H9 (cell line): Measurements from ENCODE around the gene COL4A6. TPM values are rescaled to one million over a fixed set of nuclear protein-coding genes. Genes with fewer than 3 reads are reported as not detected.

Experiments
- DNase-seq: peaks from one replicate; pipeline ENCODE4 v3.0.0-alpha.2; 2017
- H2AFZ ChIP-seq: one replicate; pipeline ENCODE4 v1.6.1; 2013; ENCODE audit warnings: mild to moderate bottlenecking, low read length, control low read depth, moderate library complexity
- H2AK5ac ChIP-seq: 2 replicates; pipeline ENCODE4 v1.6.1; 2013; ENCODE audit warnings: low read length, control low read depth, mixed read lengths; ENCODE audit not compliant: insufficient read length
- H2BK120ac ChIP-seq: one replicate; pipeline ENCODE4 v1.6.1; 2013; ENCODE audit warnings: low read depth, mild to moderate bottlenecking, low read length, control low read depth, inconsistent platforms; ENCODE audit not compliant: poor library complexity, severe bottlenecking
- H2BK12ac ChIP-seq: 2 replicates; pipeline ENCODE4 v1.6.1; 2013; ENCODE audit warnings: low read length, control low read depth, mixed read lengths, low read depth; ENCODE audit not compliant: insufficient read length
- H2BK15ac ChIP-seq: 2 replicates; pipeline ENCODE4 v1.6.1; 2013; ENCODE audit warnings: low read depth, low read length, control low read depth
- H2BK20ac ChIP-seq: one replicate; pipeline ENCODE4 v1.6.1; 2013; ENCODE audit warnings: low read depth, mild to moderate bottlenecking, low read length, control low read depth, inconsistent platforms; ENCODE audit not compliant: poor library complexity, severe bottlenecking
- H2BK5ac ChIP-seq: 2 replicates; pipeline ENCODE4 v1.6.1; 2013; ENCODE audit warnings: low read length, control low read depth, mixed read lengths; ENCODE audit not compliant: insufficient read length
- H3K14ac ChIP-seq: 2 replicates; pipeline ENCODE4 v1.6.1; 2013; ENCODE audit warnings: low read length, control low read depth; ENCODE audit not compliant: insufficient read depth
- H3K18ac ChIP-seq: 2 replicates; pipeline ENCODE4 v1.6.1; 2013; ENCODE audit warnings: low read depth, mild to moderate bottlenecking, mixed read lengths, low read length, control low read depth; ENCODE audit not compliant: insufficient read length
- H3K23ac ChIP-seq: 2 replicates; pipeline ENCODE4 v1.6.1; 2013; ENCODE audit warnings: low read length, control low read depth, mixed read lengths, low read depth; ENCODE audit not compliant: insufficient read length
- H3K23me2 ChIP-seq: 2 replicates; pipeline ENCODE4 v1.6.1; 2013; ENCODE audit warnings: low read depth, mild to moderate bottlenecking, mixed read lengths, low read length, control low read depth; ENCODE audit not compliant: insufficient read length, poor library complexity, severe bottlenecking
- H3K27ac ChIP-seq: 2 replicates; pipeline ENCODE4 v1.5.1; 2013; ENCODE audit warnings: low read length, control low read depth, mixed read lengths, low read depth; ENCODE audit not compliant: insufficient read length
- H3K27me3 ChIP-seq: 2 replicates; pipeline ENCODE4 v1.6.1; 2013; ENCODE audit warnings: low read length, control low read depth, inconsistent platforms; ENCODE audit not compliant: insufficient read depth
- H3K4ac ChIP-seq: 2 replicates; pipeline ENCODE4 v1.6.1; 2013; ENCODE audit warnings: low read depth, mild to moderate bottlenecking, control low read depth, inconsistent platforms, low read length, moderate library complexity
- H3K4me1 ChIP-seq: 2 replicates; pipeline ENCODE4 v1.6.1; 2013; ENCODE audit warnings: low read length, control low read depth, inconsistent platforms; ENCODE audit not compliant: insufficient read depth
- H3K4me2 ChIP-seq: 2 replicates; pipeline ENCODE4 v1.6.1; 2013; ENCODE audit warnings: low read length, control low read depth, mixed read lengths; ENCODE audit not compliant: insufficient read length, insufficient read depth
- H3K56ac ChIP-seq: 2 replicates; pipeline ENCODE4 v1.6.1; 2013; ENCODE audit warnings: low read depth, mild to moderate bottlenecking, mixed read lengths, low read length, control low read depth; ENCODE audit not compliant: insufficient read length
- H3K79me1 ChIP-seq: 2 replicates; pipeline ENCODE4 v1.6.1; 2013; ENCODE audit warnings: low read depth, mild to moderate bottlenecking, moderate library complexity, low read length, control low read depth, inconsistent platforms; ENCODE audit not compliant: insufficient read depth, poor library complexity, severe bottlenecking
- H3K79me2 ChIP-seq: 2 replicates; pipeline ENCODE4 v1.6.1; 2013; ENCODE audit warnings: low read length, control low read depth, inconsistent platforms; ENCODE audit not compliant: insufficient read depth
- H3K9ac ChIP-seq: 2 replicates; pipeline ENCODE4 v1.6.1; 2013; ENCODE audit warnings: low read length, control low read depth, mixed read lengths; ENCODE audit not compliant: insufficient read length; ENCODE audit errors: extremely low read depth
- H3K9me3 ChIP-seq: one replicate; pipeline ENCODE4 v1.6.1; 2013; ENCODE audit warnings: low read depth, low read length, inconsistent platforms; ENCODE audit not compliant: control insufficient read depth
- H3T11ph ChIP-seq: one replicate; pipeline ENCODE4 v1.6.1; 2013; ENCODE audit warnings: mild to moderate bottlenecking, low read length, control low read depth, inconsistent platforms
- H4K20me1 ChIP-seq: one replicate; pipeline ENCODE4 v1.6.1; 2013; ENCODE audit not compliant: control insufficient read depth, insufficient read length, insufficient read depth
- H4K5ac ChIP-seq: 2 replicates; pipeline ENCODE4 v1.6.1; 2013; ENCODE audit warnings: low read depth, mild to moderate bottlenecking, mixed read lengths, low read length, control low read depth; ENCODE audit not compliant: insufficient read length
- H4K8ac ChIP-seq: replicated peaks from 2 replicates; pipeline ENCODE4 v1.6.1; 2013; ENCODE audit warnings: low read length, control low read depth, mixed read lengths, low read depth; ENCODE audit not compliant: insufficient read length
- H4K91ac ChIP-seq: 2 replicates; pipeline ENCODE4 v1.6.1; 2013; ENCODE audit warnings: low read depth, mild to moderate bottlenecking, moderate library complexity, mixed read lengths, low read length, control low read depth; ENCODE audit not compliant: insufficient read length
- H3K27ac Mint-ChIP-seq, 3 experiments: 2 replicates in 2 of 3; 3 replicates in 1 of 3; pipeline ENCODE4 v1.8.0; 2020 to 2021; ENCODE audit warnings: mixed read lengths in 3 of 3, mild to moderate bottlenecking in 1 of 3, moderate library complexity in 1 of 3
- H3K27me3 Mint-ChIP-seq: 2 replicates; pipeline ENCODE4 v1.8.0; 2021; ENCODE audit warnings: low read depth, mild to moderate bottlenecking, moderate library complexity, mixed read lengths
- H3K36me3 Mint-ChIP-seq, 3 experiments: 2 replicates in 2 of 3; 3 replicates in 1 of 3; pipeline ENCODE4 v1.8.0; 2020 to 2021; ENCODE audit warnings: low read depth in 3 of 3, mixed read lengths in 3 of 3; ENCODE audit not compliant: insufficient read depth in 1 of 3
- H3K4me1 Mint-ChIP-seq, 2 experiments: 2 replicates each; pipeline ENCODE4 v1.8.0; 2020; ENCODE audit warnings: mixed read lengths in 2 of 2
- H3K4me3 Mint-ChIP-seq, 2 experiments: 2 replicates in 1 of 2; 3 replicates in 1 of 2; pipeline ENCODE4 v1.8.0; 2020 to 2021; ENCODE audit warnings: mild to moderate bottlenecking in 2 of 2, mixed read lengths in 2 of 2, moderate library complexity in 1 of 2
- H3K9me3 Mint-ChIP-seq, 2 experiments: 2 replicates in 1 of 2; 3 replicates in 1 of 2; pipeline ENCODE4 v1.8.0; 2020; ENCODE audit warnings: mild to moderate bottlenecking in 2 of 2, mixed read lengths in 2 of 2, moderate library complexity in 1 of 2
- WGBS: extraction: QIAGEN DNeasy Blood & Tissue Kit; methylation state at CpG from one replicate; pipeline ENCODE4 v1.1.7; 2013; ENCODE audit warnings: missing lambda C conversion rate, low lambda C conversion rate, mixed read lengths; ENCODE audit not compliant: insufficient read length; ENCODE audit errors: extremely low coverage; 5-methylcytosine and 5-hydroxymethylcytosine counted together
- total RNA-seq: library from RNA; stranded (reverse); gene quantifications from 2 replicates; pipeline ENCODE4 v1.2.1, GENCODE V29; 2021
- TF ChIP-seq, protein P1 (sequence below): fragments of 200-600 bp; sonication (generic); conservative IDR thresholded peaks from 3 replicates; pipeline ENCODE4 v1.8.0; 2021; ENCODE audit warnings: antibody characterized with exemption, mild to moderate bottlenecking

The COL4A6 gene
- total RNA-seq, 1 experiment from 2014 or later, result 16.7 TPM

GRCh38 chrX:108171671-108172070 lies 266.6 kb downstream of the COL4A6 start:
- H3K4me1 ChIP-seq, result no peaks in the 10 kb centered on the region
- H3K23me2 ChIP-seq, result no peaks in the 10 kb centered on the region
- no CpG with 5 or more reads among the region's 4 CpGs for WGBS
- no peaks in the 10 kb centered on the region for H3K79me1 ChIP-seq
- H4K8ac ChIP-seq, result no peak overlapping the region
- no peak overlapping the region for H2AK5ac ChIP-seq
- no peak overlapping the region; the same call in 1 of the 2 replicates for H2BK15ac ChIP-seq
- Mint-ChIP-seq H3K4me1 (peaks cover 18 to 26% of the 10 kb centered on the region in 2 experiments), H3K9me3 (no peaks in the 10 kb centered on the region), H3K27ac (no peak overlapping the region), H3K36me3 (peaks cover 14 to 23% (median 23%) of the 10 kb centered on the region in 3 experiments), H3K4me3 (no peak overlapping the region), H3K27me3 (peaks cover 3% of the 10 kb centered on the region)
- no peak overlapping the region for H3K56ac ChIP-seq
- no peak overlapping the region for H3K4ac ChIP-seq
- no peak overlapping the region for H3K27ac ChIP-seq
- no peak overlapping the region for H4K5ac ChIP-seq
- no peaks in the 10 kb centered on the region for H3K9me3 ChIP-seq
- H3K27me3 ChIP-seq, result no peaks in the 10 kb centered on the region
- H3K9ac ChIP-seq, result no peak overlapping the region
- no peak overlapping the region for H3T11ph ChIP-seq
- H4K91ac ChIP-seq, result no peak overlapping the region
- no peak overlapping the region for H2BK120ac ChIP-seq
- H3K14ac ChIP-seq, result no peak overlapping the region
- no peak overlapping the region for H2AFZ ChIP-seq
- no peaks in the 10 kb centered on the region for H3K79me2 ChIP-seq
- no peak overlapping the region for H2BK12ac ChIP-seq
- H2BK5ac ChIP-seq, result no peak overlapping the region
- H2BK20ac ChIP-seq, result no peak overlapping the region
- TF ChIP-seq, protein P1, sequence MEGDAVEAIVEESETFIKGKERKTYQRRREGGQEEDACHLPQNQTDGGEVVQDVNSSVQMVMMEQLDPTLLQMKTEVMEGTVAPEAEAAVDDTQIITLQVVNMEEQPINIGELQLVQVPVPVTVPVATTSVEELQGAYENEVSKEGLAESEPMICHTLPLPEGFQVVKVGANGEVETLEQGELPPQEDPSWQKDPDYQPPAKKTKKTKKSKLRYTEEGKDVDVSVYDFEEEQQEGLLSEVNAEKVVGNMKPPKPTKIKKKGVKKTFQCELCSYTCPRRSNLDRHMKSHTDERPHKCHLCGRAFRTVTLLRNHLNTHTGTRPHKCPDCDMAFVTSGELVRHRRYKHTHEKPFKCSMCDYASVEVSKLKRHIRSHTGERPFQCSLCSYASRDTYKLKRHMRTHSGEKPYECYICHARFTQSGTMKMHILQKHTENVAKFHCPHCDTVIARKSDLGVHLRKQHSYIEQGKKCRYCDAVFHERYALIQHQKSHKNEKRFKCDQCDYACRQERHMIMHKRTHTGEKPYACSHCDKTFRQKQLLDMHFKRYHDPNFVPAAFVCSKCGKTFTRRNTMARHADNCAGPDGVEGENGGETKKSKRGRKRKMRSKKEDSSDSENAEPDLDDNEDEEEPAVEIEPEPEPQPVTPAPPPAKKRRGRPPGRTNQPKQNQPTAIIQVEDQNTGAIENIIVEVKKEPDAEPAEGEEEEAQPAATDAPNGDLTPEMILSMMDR, result no peak
- H3K18ac ChIP-seq, result no peak overlapping the region
- H3K4me2 ChIP-seq, result no peak overlapping the region
- H3K23ac ChIP-seq, result no peak overlapping the region
- DNase-seq, result no peak
- no peaks in the 10 kb centered on the region for H4K20me1 ChIP-seq
